ENCODE results near the gene AMN. TPM values are rescaled to one million over a fixed set of nuclear protein-coding genes. Genes with fewer than 3 reads are reported as not detected.

The AMN gene
- total and polyA plus RNA-seq, 7 donors: 42.0 to 78.1 (median 43.0) TPM; not detected in 4

- no peaks in the 10 kb centered on the region for H3K9me3 ChIP-seq
- WGBS, 2 donors: 90 to 93% methylated on average over 9 of the region's 9 CpGs
- peaks cover 15 to 100% (median 66%) of the 10 kb centered on the region in 4 donors for H3K36me3 ChIP-seq
- intact Hi-C loops (cut with DNase I): no loop called here
- no peak overlapping the region for H3K27ac ChIP-seq
- no peaks in the 10 kb centered on the region for H3K27me3 ChIP-seq
- H3K4me3 ChIP-seq: no peak overlapping the region
- DNase-seq: no peak
- H3K4me1 ChIP-seq: no peaks in the 10 kb centered on the region
- TF ChIP-seq EP300 (IDR thresholded peaks at IDR 0.05) (no peak), CTCF (IDR thresholded peaks at IDR 0.05) (no peak), POLR2A (IDR thresholded peaks at IDR 0.05) (no peak), POLR2AphosphoS5 (IDR thresholded peaks at IDR 0.05) (no peak)
Measured at GRCh38 chr14:102979406-102979805, 56.9 kb downstream of the AMN start.

DNA sequence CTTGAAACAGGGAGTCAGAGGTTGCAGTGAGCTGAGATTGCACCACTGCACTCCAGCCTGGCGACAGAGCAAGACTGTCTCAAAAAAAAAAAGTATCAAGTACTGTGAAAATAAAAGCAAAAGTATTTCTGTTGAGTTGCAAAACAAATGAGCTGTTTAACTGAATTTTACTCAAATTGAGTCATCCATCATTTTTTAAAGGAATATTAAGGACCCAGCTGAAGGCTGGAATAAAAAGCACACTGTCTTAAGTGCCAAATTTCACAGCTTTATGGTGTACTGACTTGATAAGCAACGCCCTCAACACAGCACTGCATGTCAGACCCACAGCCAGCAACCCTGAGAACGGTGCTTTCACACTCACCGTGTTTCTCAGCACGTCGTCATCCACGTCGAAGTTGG, 57.9 kb downstream of the AMN start:
- H3K27ac ChIP-seq: peak overlapping the region in 1 of 4 donors; percentile 1
- peaks cover 13 to 100% (median 61%) of the 10 kb centered on the region in 4 donors for H3K36me3 ChIP-seq
- no peaks in the 10 kb centered on the region for H3K4me1 ChIP-seq
- intact Hi-C loops (cut with DNase I): no loop called here
- no peak for DNase-seq
- H3K9me3 ChIP-seq: no peaks in the 10 kb centered on the region
- no peak for TF ChIP-seq POLR2A (IDR thresholded peaks at IDR 0.05)
- TF ChIP-seq POLR2AphosphoS5 (IDR thresholded peaks at IDR 0.05): no peak
- TF ChIP-seq CTCF (IDR thresholded peaks at IDR 0.05): no peak
- TF ChIP-seq EP300 (IDR thresholded peaks at IDR 0.05): no peak
- 86 to 87% methylated on average over 8 of the region's 8 CpGs for WGBS, 2 donors
- H3K27me3 ChIP-seq: no peaks in the 10 kb centered on the region
- H3K4me3 ChIP-seq: no peak overlapping the region

Other genes with a start within 250 kb of the AMN start
- 10 to 100 TPM in 3 of 4 donors, 1 to 10 TPM in 1; 9.5 to 16.1 (median 13.3) TPM for gene TRAF3, start 145.2 kb upstream of the AMN start, total RNA-seq
- 10 to 100 TPM; 10.8 to 18.6 (median 12.3) TPM for gene TRAF3, start 145.2 kb upstream of the AMN start, polyA plus RNA-seq
- gene CDC42BPB, start 134.9 kb downstream of the AMN start, total RNA-seq: 10 to 100 TPM; 58.5 to 82.3 (median 61.6) TPM
- gene CDC42BPB, start 134.9 kb downstream of the AMN start, polyA plus RNA-seq: 10 to 100 TPM; 18.0 to 51.5 (median 24.0) TPM
- not detected for gene LBHD2, start 161.5 kb downstream of the AMN start, total RNA-seq
- under 1 TPM in 1 of 3 donors, not detected in 2; 0.17 TPM for gene LBHD2, start 161.5 kb downstream of the AMN start, polyA plus RNA-seq
- gene EXOC3L4, start 172.1 kb downstream of the AMN start, total RNA-seq: 1 to 10 TPM in 2 of 4 donors, under 1 TPM in 2; 0.36 to 1.8 (median 0.90) TPM
- gene EXOC3L4, start 172.1 kb downstream of the AMN start, polyA plus RNA-seq: 10 to 100 TPM in 1 of 3 donors, 1 to 10 TPM in 2; 3.0 to 23.8 (median 6.0) TPM
- gene TNFAIP2, start 200.8 kb downstream of the AMN start, total RNA-seq: 10 to 100 TPM; 21.2 to 59.1 (median 36.6) TPM
- 10 to 100 TPM; 11.8 to 68.0 (median 28.8) TPM for gene TNFAIP2, start 200.8 kb downstream of the AMN start, polyA plus RNA-seq